Measurements from ENCODE around the gene ZNF112.

GRCh38 chr19:44345959-44346358 is 10.5 kb downstream of the ZNF112 start:
- no peak for TF ChIP-seq POLR2A (IDR thresholded peaks at IDR 0.05)
- no peak for TF ChIP-seq CTCF (IDR thresholded peaks at IDR 0.05)
- TF ChIP-seq EP300 (IDR thresholded peaks at IDR 0.05): no peak
